Measurements from ENCODE around the gene DACH1.

- no peak for TF ChIP-seq POLR2A (IDR thresholded peaks at IDR 0.05; ENCODE audit: extremely low read depth, insufficient read length)
- no peak for TF ChIP-seq CTCF (IDR thresholded peaks at IDR 0.05; ENCODE audit: low read depth, low read length)
These were observed 77.2 kb downstream of the DACH1 start for GRCh38 chr13:71789693-71790329.

Measured in NB4 (cell line).